Activated CD4-positive, alpha-beta memory T cell treated with anti-CD3 and anti-CD28 coated beads, Interleukin-2, amount 10 ng/mL, durations not matched to agents 7 days and 5 days (primary cell): Measurements from ENCODE around the gene TMEM114. TPM values are rescaled to one million over a fixed set of nuclear protein-coding genes. Genes with fewer than 3 reads are reported as not detected.
"Not testable (repeated sequence)": the region's sequence is repeated elsewhere in the genome, so short reads cannot be mapped to it uniquely, and the experiment has no call there.

Source experiments
- CTCF ChIA-PET: fragments of 350-600 bp; sonication (Branson Sonifier 250); formaldehyde crosslinking; loops from one replicate; lab custom pipeline; 2021; ENCODE audit warnings: antibody characterized with exemption, inconsistent platforms; lab: Charles Lee
- POLR2A ChIA-PET: fragments of 350-600 bp; sonication (Branson Sonifier 250); formaldehyde crosslinking; loops from one replicate; lab custom pipeline; 2021; ENCODE audit warnings: antibody characterized with exemption; lab: Charles Lee
- DNase-seq: peaks from one replicate; pipeline ENCODE4 v3.0.0-alpha.2; 2020
- H3K27ac Mint-ChIP-seq: one replicate; pipeline ENCODE4 v1.8.0; 2021; ENCODE audit warnings: mild to moderate bottlenecking, mixed read lengths
- H3K27me3 Mint-ChIP-seq: one replicate; pipeline ENCODE4 v1.8.0; 2021; ENCODE audit warnings: mixed read lengths
- H3K36me3 Mint-ChIP-seq: one replicate; pipeline ENCODE4 v1.8.0; 2021; ENCODE audit warnings: low read depth, mixed read lengths
- H3K4me1 Mint-ChIP-seq: one replicate; pipeline ENCODE4 v1.8.0; 2021; ENCODE audit warnings: mixed read lengths
- H3K4me3 Mint-ChIP-seq: one replicate; pipeline ENCODE4 v1.8.0; 2021; ENCODE audit warnings: mild to moderate bottlenecking, mixed read lengths
- H3K9me3 Mint-ChIP-seq: one replicate; pipeline ENCODE4 v1.8.0; 2021; ENCODE audit warnings: mixed read lengths
- total RNA-seq, 2 experiments: library from RNA; stranded (reverse); gene quantifications; one replicate each; pipeline ENCODE4 v1.2.3, GENCODE V29; 2021

The TMEM114 gene
- total RNA-seq, 2 experiments from 2014 or later, result not detected

- Mint-ChIP-seq H3K4me1 (peaks cover 6% of the 10 kb centered on the region), H3K27ac (no peak overlapping the region), H3K9me3 (no peaks in the 10 kb centered on the region), H3K36me3 (no peaks in the 10 kb centered on the region), H3K4me3 (no peak overlapping the region), H3K27me3 (no peaks in the 10 kb centered on the region)
- DNase-seq, result no peak
- POLR2A ChIA-PET, result no interaction called here
- CTCF ChIA-PET, result interaction anchor here (2.4 kb wide), 1 partner anchor 314 kb away, joined by 20 read pairs; no protein-coding TSS in a partner anchor
Measured at GRCh38 chr16:8565498-8565897, 24.8 kb downstream of the TMEM114 start.

- H3K27me3 Mint-ChIP-seq, result no peaks in the 10 kb centered on the region
- no peak overlapping the region for H3K27ac Mint-ChIP-seq
- no peaks in the 10 kb centered on the region for H3K36me3 Mint-ChIP-seq
- DNase-seq, result no peak
- ChIA-PET CTCF (no interaction called here), POLR2A (no interaction called here)
- no peaks in the 10 kb centered on the region for H3K9me3 Mint-ChIP-seq
- H3K4me3 Mint-ChIP-seq, result no peak overlapping the region
- peaks cover 6% of the 10 kb centered on the region for H3K4me1 Mint-ChIP-seq
Measured at GRCh38 chr16:8564934-8565345, 25.4 kb downstream of the TMEM114 start.

- DNase-seq, H3K36me3 Mint-ChIP-seq, H3K27ac Mint-ChIP-seq, POLR2A ChIA-PET, H3K27me3 Mint-ChIP-seq, CTCF ChIA-PET, H3K9me3 Mint-ChIP-seq, H3K4me3 Mint-ChIP-seq, H3K4me1 Mint-ChIP-seq: not testable (repeated sequence)
Measured at GRCh38 chr16:8563944-8564540, 26.3 kb downstream of the TMEM114 start.

- Mint-ChIP-seq H3K27me3 (no peaks in the 10 kb centered on the region), H3K9me3 (no peaks in the 10 kb centered on the region), H3K4me3 (no peak overlapping the region), H3K36me3 (no peaks in the 10 kb centered on the region), H3K4me1 (no peaks in the 10 kb centered on the region), H3K27ac (no peak overlapping the region)
- ChIA-PET POLR2A (no interaction called here), CTCF (no interaction called here)
- DNase-seq, result no peak
Measured at GRCh38 chr16:8561496-8561895, 28.8 kb downstream of the TMEM114 start.

GRCh38 chr16:8555400-8555799, 34.9 kb downstream of the TMEM114 start:
- ChIA-PET CTCF (no interaction called here), POLR2A (no interaction called here)
- H3K27me3 Mint-ChIP-seq, result peaks cover 6% of the 10 kb centered on the region
- no peaks in the 10 kb centered on the region for H3K4me1 Mint-ChIP-seq
- no peak overlapping the region for H3K4me3 Mint-ChIP-seq
- no peaks in the 10 kb centered on the region for H3K9me3 Mint-ChIP-seq
- H3K27ac Mint-ChIP-seq, result no peak overlapping the region
- DNase-seq, result no peak
- no peaks in the 10 kb centered on the region for H3K36me3 Mint-ChIP-seq

GRCh38 chr16:8554881-8555280, 35.4 kb downstream of the TMEM114 start:
- POLR2A ChIA-PET, result no interaction called here
- CTCF ChIA-PET, result interaction anchor here (0.6 kb wide), 1 partner anchor 222 kb away, joined by 3 read pairs; no protein-coding TSS in a partner anchor
- H3K4me1 Mint-ChIP-seq, result no peaks in the 10 kb centered on the region
- peaks cover 6% of the 10 kb centered on the region for H3K27me3 Mint-ChIP-seq
- DNase-seq, result no peak
- no peaks in the 10 kb centered on the region for H3K9me3 Mint-ChIP-seq
- H3K4me3 Mint-ChIP-seq, result no peak overlapping the region
- no peaks in the 10 kb centered on the region for H3K36me3 Mint-ChIP-seq
- no peak overlapping the region for H3K27ac Mint-ChIP-seq

GRCh38 chr16:8554022-8554421, 36.3 kb downstream of the TMEM114 start:
- H3K9me3 Mint-ChIP-seq, result no peaks in the 10 kb centered on the region
- H3K36me3 Mint-ChIP-seq, result no peaks in the 10 kb centered on the region
- POLR2A ChIA-PET, result no interaction called here
- H3K4me1 Mint-ChIP-seq, result no peaks in the 10 kb centered on the region
- peaks cover 6% of the 10 kb centered on the region for H3K27me3 Mint-ChIP-seq
- no peak for DNase-seq
- no peak overlapping the region for H3K27ac Mint-ChIP-seq
- CTCF ChIA-PET, result no interaction called here
- no peak overlapping the region for H3K4me3 Mint-ChIP-seq

- CTCF ChIA-PET, result no interaction called here
- no peaks in the 10 kb centered on the region for H3K9me3 Mint-ChIP-seq
Measured at GRCh38 chr16:8552487-8553221, 37.7 kb downstream of the TMEM114 start.

GRCh38 chr16:8551388-8552332, 38.7 kb downstream of the TMEM114 start:
- H3K27me3 Mint-ChIP-seq, result peaks cover 6% of the 10 kb centered on the region
- no peaks in the 10 kb centered on the region for H3K36me3 Mint-ChIP-seq
- no peak overlapping the region for H3K4me3 Mint-ChIP-seq
- ChIA-PET CTCF (no interaction called here), POLR2A (no interaction called here)
- no peaks in the 10 kb centered on the region for H3K4me1 Mint-ChIP-seq
- H3K27ac Mint-ChIP-seq, result no peak overlapping the region
- no peaks in the 10 kb centered on the region for H3K9me3 Mint-ChIP-seq
- no peak for DNase-seq

More at GRCh38 chr16:8552487-8553221, 37.7 kb downstream of the TMEM114 start:
- DNase-seq, result no peak
- no peak overlapping the region for H3K4me3 Mint-ChIP-seq
- H3K27me3 Mint-ChIP-seq, result peaks cover 6% of the 10 kb centered on the region
- POLR2A ChIA-PET, result no interaction called here
- H3K4me1 Mint-ChIP-seq, result no peaks in the 10 kb centered on the region
- no peak overlapping the region for H3K27ac Mint-ChIP-seq
- H3K36me3 Mint-ChIP-seq, result no peaks in the 10 kb centered on the region

GRCh38 chr16:8550728-8551387, 39.5 kb downstream of the TMEM114 start:
- CTCF ChIA-PET, result no interaction called here
- Mint-ChIP-seq H3K27ac (no peak overlapping the region), H3K4me3 (no peak overlapping the region), H3K4me1 (no peaks in the 10 kb centered on the region), H3K9me3 (no peaks in the 10 kb centered on the region), H3K36me3 (no peaks in the 10 kb centered on the region), H3K27me3 (peaks cover 6% of the 10 kb centered on the region)
- POLR2A ChIA-PET, result no interaction called here
- no peak for DNase-seq

GRCh38 chr16:8549843-8550412, 40.4 kb downstream of the TMEM114 start:
- POLR2A ChIA-PET, result no interaction called here

GRCh38 chr16:8548166-8548565, 42.1 kb downstream of the TMEM114 start:
- H3K27me3 Mint-ChIP-seq, result peaks cover 9% of the 10 kb centered on the region
- no peaks in the 10 kb centered on the region for H3K4me1 Mint-ChIP-seq
- no peak overlapping the region for H3K4me3 Mint-ChIP-seq
- no peaks in the 10 kb centered on the region for H3K36me3 Mint-ChIP-seq
- ChIA-PET POLR2A (no interaction called here), CTCF (no interaction called here)
- no peak for DNase-seq
- no peaks in the 10 kb centered on the region for H3K9me3 Mint-ChIP-seq
- H3K27ac Mint-ChIP-seq, result no peak overlapping the region

More at GRCh38 chr16:8549843-8550412, 40.4 kb downstream of the TMEM114 start:
- Mint-ChIP-seq H3K9me3 (no peaks in the 10 kb centered on the region), H3K4me1 (no peaks in the 10 kb centered on the region), H3K4me3 (no peak overlapping the region), H3K36me3 (no peaks in the 10 kb centered on the region), H3K27me3 (peaks cover 6% of the 10 kb centered on the region), H3K27ac (no peak overlapping the region)
- CTCF ChIA-PET, result no interaction called here
- DNase-seq, result no peak
